HepG2 (cell line): ENCODE data around the gene C2. TPM values are rescaled to one million over a fixed set of nuclear protein-coding genes. Genes with fewer than 3 reads are reported as not detected.
A peak's percentile ranks its signal among the peaks of the same experiment; 100 is the strongest.

ENCODE experiments used
- ATF1 ChIP-seq: IDR thresholded peaks from 2 replicates; pipeline ENCODE4 v1.6.1; 2016; ENCODE audit warnings: mild to moderate bottlenecking, control low read depth
- CENPT ChIP-seq: sonication (generic); formaldehyde crosslinking; IDR thresholded peaks from 2 replicates; pipeline ENCODE4 v1.8.0; 2022; ENCODE audit warnings: low read depth, mild to moderate bottlenecking, moderate library complexity, missing genetic modification reagents
- DNMT3B ChIP-seq: conservative IDR thresholded peaks from 2 replicates; pipeline ENCODE4 v1.6.1; 2016; ENCODE audit warnings: missing biosample characterization, control low read depth
- IRX3 ChIP-seq: sonication (generic); formaldehyde crosslinking; IDR thresholded peaks from 2 replicates; pipeline ENCODE4 v1.8.1; 2023; ENCODE audit warnings: mild to moderate bottlenecking, low read depth, missing genetic modification reagents, borderline replicate concordance
- ISL2 ChIP-seq: sonication (generic); formaldehyde crosslinking; IDR thresholded peaks from 2 replicates; pipeline ENCODE4 v1.5.0; 2020; ENCODE audit warnings: missing genetic modification reagents
- LCORL ChIP-seq, 2 experiments: fragments of 450-650 bp in 1 of 2; sonication (generic) in 1 of 2; formaldehyde crosslinking in 1 of 2; IDR thresholded peaks; 2 replicates each; pipeline versions ENCODE4 v1.5.0 to v1.6.1; 2017 to 2020; ENCODE audit warnings: antibody characterized with exemption in 1 of 2, missing genetic modification reagents in 1 of 2
- MAF1 ChIP-seq: sonication (generic); formaldehyde crosslinking; IDR thresholded peaks from 2 replicates; pipeline ENCODE4 v1.5.0; 2020; ENCODE audit warnings: missing genetic modification reagents, borderline replicate concordance
- MLLT10 ChIP-seq: sonication (generic); formaldehyde crosslinking; IDR thresholded peaks from 2 replicates; pipeline ENCODE4 v1.4.0; 2020; ENCODE audit warnings: missing genetic modification reagents
- MTA1 ChIP-seq: sonication (generic); formaldehyde crosslinking; IDR thresholded peaks from 2 replicates; pipeline ENCODE4 v1.4.0; 2020; ENCODE audit warnings: missing genetic modification reagents, mild to moderate bottlenecking, borderline replicate concordance
- NAIF1 ChIP-seq: sonication (generic); formaldehyde crosslinking; IDR thresholded peaks from 2 replicates; pipeline ENCODE4 v1.5.0; 2020; ENCODE audit warnings: mild to moderate bottlenecking, missing genetic modification reagents, borderline replicate concordance
- NCOA1 ChIP-seq: sonication (generic); formaldehyde crosslinking; IDR thresholded peaks from 2 replicates; pipeline ENCODE4 v1.9.0; 2021; ENCODE audit warnings: missing genetic modification reagents
- NONO ChIP-seq, 2 experiments: fragments of 450-650 bp in 1 of 2; sonication (generic) in 1 of 2; formaldehyde crosslinking in 1 of 2; IDR thresholded peaks in 1 of 2; conservative IDR thresholded peaks in 1 of 2; 2 replicates each; pipeline versions ENCODE4 v1.6.1 to v1.8.0; 2017 to 2022; ENCODE audit warnings: mild to moderate bottlenecking in 1 of 2, missing genetic modification reagents in 1 of 2, moderate library complexity in 1 of 2
- NR2F2 ChIP-seq: IDR thresholded peaks from 2 replicates; pipeline ENCODE4 v1.6.1; 2012; ENCODE audit warnings: low read depth, inconsistent platforms, borderline replicate concordance
- PHF5A ChIP-seq: IDR thresholded peaks from one replicate; pipeline ENCODE4 v1.6.1; 2018; ENCODE audit warnings: low read depth, missing genetic modification reagents; ENCODE audit not compliant: unreplicated experiment
- PRMT3 ChIP-seq: sonication (generic); formaldehyde crosslinking; IDR thresholded peaks from 2 replicates; pipeline ENCODE4 v1.8.1; 2022; ENCODE audit warnings: low read depth, mild to moderate bottlenecking, moderate library complexity, missing genetic modification reagents, borderline replicate concordance
- RARA ChIP-seq: IDR thresholded peaks from 2 replicates; pipeline ENCODE4 v1.6.1; 2016; ENCODE audit warnings: missing genetic modification reagents, missing compliant biosample characterization
- RARG ChIP-seq: sonication (generic); formaldehyde crosslinking; IDR thresholded peaks from 2 replicates; pipeline ENCODE4 v1.4.0; 2020; ENCODE audit warnings: low read depth, mild to moderate bottlenecking, missing genetic modification reagents
- RFXAP ChIP-seq: sonication (generic); formaldehyde crosslinking; IDR thresholded peaks from 2 replicates; pipeline ENCODE4 v1.4.0; 2020; ENCODE audit warnings: missing genetic modification reagents, borderline replicate concordance
- ZBTB2 ChIP-seq: sonication (generic); formaldehyde crosslinking; IDR thresholded peaks from 2 replicates; pipeline ENCODE4 v1.8.0; 2022; ENCODE audit warnings: low read depth, missing genetic modification reagents
- ZNF12 ChIP-seq: sonication (generic); formaldehyde crosslinking; IDR thresholded peaks from 2 replicates; pipeline ENCODE4 v1.5.0; 2020; ENCODE audit warnings: missing genetic modification reagents
- ZNF282 ChIP-seq: fragments of 450-650 bp; IDR thresholded peaks from 2 replicates; pipeline ENCODE4 v1.6.1; 2018; ENCODE audit not compliant: partially characterized antibody
- ZNF441 ChIP-seq: sonication (generic); formaldehyde crosslinking; IDR thresholded peaks from 2 replicates; pipeline ENCODE4 v1.7.0; 2021; ENCODE audit warnings: missing genetic modification reagents, borderline replicate concordance
- ZNF496 ChIP-seq: sonication (generic); formaldehyde crosslinking; IDR thresholded peaks from 2 replicates; pipeline ENCODE4 v1.8.1; 2023; ENCODE audit warnings: mild to moderate bottlenecking, moderate library complexity, missing genetic modification reagents; ENCODE audit not compliant: insufficient replicate concordance
- ZNF792 ChIP-seq: IDR thresholded peaks from 2 replicates; pipeline ENCODE4 v1.6.1; 2016
- ZNF879 ChIP-seq: sonication (generic); formaldehyde crosslinking; IDR thresholded peaks from 2 replicates; pipeline ENCODE4 v1.8.1; 2023; ENCODE audit warnings: missing genetic modification reagents
- polyA plus RNA-seq, 8 experiments: library from polyadenylated mRNA; depleted of rRNA in 3 of 8; stranded (reverse) in 7 of 8; unstranded in 1 of 8; fragments of >200 nt; fragmentation: Illumina TruSeq in 4 of 8; extraction: Trizol in 4 of 8; gene quantifications; 2 replicates each; pipeline versions ENCODE4 v1.2.1 to v1.2.3, GENCODE V29; 2011 to 2016; ENCODE audit warnings: low read depth in 4 of 8, missing spikeins in 1 of 8, mixed read lengths in 1 of 8; ENCODE audit not compliant: insufficient read depth in 1 of 8
- total RNA-seq, 5 experiments: library from RNA; depleted of rRNA; stranded (reverse); fragments of >200 nt; fragmentation: Illumina TruSeq; extraction: Trizol; gene quantifications; 2 replicates each; pipeline ENCODE4 v1.2.3, GENCODE V29; 2016; ENCODE audit warnings: low read depth in 1 of 5
- TF ChIP-seq, protein P1 (sequence below): IDR thresholded peaks from 2 replicates; pipeline ENCODE4 v1.6.1; 2016; ENCODE audit warnings: low read depth
- TF ChIP-seq, protein P2 (sequence below): IDR thresholded peaks from 2 replicates; pipeline ENCODE4 v1.6.1; 2016; ENCODE audit warnings: missing compliant biosample characterization, missing genetic modification reagents, borderline replicate concordance
- TF ChIP-seq, protein P3 (sequence below): sonication (generic); formaldehyde crosslinking; IDR thresholded peaks from 2 replicates; pipeline ENCODE4 v1.4.0; 2020; ENCODE audit warnings: missing genetic modification reagents

C2 gene
- total and polyA plus RNA-seq, 2 of the 13 experiments (the other 11 are each of a cell fraction or from before 2014, with no cell fraction given) = 165 to 307 TPM

DNA sequence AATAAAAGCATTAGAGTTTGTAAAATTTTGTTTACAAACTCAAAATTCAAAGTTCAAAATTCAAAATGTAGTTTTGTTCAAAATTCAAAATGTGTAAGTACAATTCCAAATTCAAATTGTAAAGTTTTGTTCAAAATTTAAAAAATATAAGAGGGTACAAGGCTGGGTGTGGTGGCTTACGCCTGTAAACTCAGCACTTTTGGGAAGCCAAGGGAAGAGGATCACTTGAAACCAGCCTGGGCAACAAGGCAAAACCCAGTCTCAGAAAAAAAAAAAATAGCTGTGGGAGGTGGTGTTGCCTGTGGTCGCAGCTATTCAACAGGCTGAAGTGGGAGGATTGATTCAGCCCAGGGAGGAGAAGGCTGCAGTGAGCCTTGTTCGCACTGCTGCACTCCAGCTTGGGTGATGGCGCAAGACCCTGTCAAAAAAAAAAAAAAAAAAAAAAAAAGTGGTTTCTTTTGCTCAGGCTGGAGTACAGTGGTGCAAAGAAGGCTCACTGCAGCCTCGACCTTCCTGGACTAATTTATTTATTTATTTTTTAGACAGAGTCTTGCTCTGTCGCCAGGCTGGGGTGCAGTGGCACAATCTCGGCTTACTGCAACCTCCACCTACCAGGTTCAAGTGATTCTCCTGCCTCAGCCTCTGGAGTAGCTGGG is 20.2 kb upstream of the C2 start (continued):
- TF ChIP-seq, protein P1, sequence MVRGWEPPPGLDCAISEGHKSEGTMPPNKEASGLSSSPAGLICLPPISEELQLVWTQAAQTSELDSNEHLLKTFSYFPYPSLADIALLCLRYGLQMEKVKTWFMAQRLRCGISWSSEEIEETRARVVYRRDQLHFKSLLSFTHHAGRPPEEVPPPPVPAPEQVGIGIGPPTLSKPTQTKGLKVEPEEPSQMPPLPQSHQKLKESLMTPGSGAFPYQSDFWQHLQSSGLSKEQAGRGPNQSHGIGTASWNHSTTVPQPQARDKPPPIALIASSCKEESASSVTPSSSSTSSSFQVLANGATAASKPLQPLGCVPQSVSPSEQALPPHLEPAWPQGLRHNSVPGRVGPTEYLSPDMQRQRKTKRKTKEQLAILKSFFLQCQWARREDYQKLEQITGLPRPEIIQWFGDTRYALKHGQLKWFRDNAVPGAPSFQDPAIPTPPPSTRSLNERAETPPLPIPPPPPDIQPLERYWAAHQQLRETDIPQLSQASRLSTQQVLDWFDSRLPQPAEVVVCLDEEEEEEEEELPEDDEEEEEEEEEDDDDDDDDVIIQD (CRISPR knock-in tag) = no peak
- TF ChIP-seq RARG (CRISPR knock-in tag) (no peak), PRMT3 (no peak), MTA1 (no peak), RFXAP (CRISPR knock-in tag) (0 out of 2 replicates have a peak, but pooled peaks have one; percentile 24), NCOA1 (CRISPR knock-in tag) (no peak), ISL2 (no peak), ZNF282 (no peak), ZNF441 (no peak), NR2F2 (no peak), NAIF1 (CRISPR knock-in tag) (no peak), MAF1 (CRISPR knock-in tag) (no peak), ZNF12 (CRISPR knock-in tag) (peak; percentile 88), PHF5A (CRISPR knock-in tag) (no peak), CENPT (CRISPR knock-in tag) (no peak), IRX3 (no peak), LCORL (IDR thresholded peaks at IDR 0.05) (no peak), LCORL (CRISPR knock-in tag; IDR thresholded peaks at IDR 0.05) (peak; percentile 19; the same call in 1 of the 2 replicates), MLLT10 (no peak), DNMT3B (CRISPR knock-in tag) (no peak), ATF1 (no peak), RARA (no peak), ZNF879 (CRISPR knock-in tag) (no peak), ZNF792 (no peak), ZBTB2 (CRISPR knock-in tag) (no peak), ZNF496 (CRISPR knock-in tag) (no peak), NONO (IDR thresholded peaks at IDR 0.05) (no peak), NONO (CRISPR knock-in tag; conservative IDR thresholded peaks at IDR 0.05) (no peak; the same call in 1 of the 2 replicates)
- TF ChIP-seq, protein P2, sequence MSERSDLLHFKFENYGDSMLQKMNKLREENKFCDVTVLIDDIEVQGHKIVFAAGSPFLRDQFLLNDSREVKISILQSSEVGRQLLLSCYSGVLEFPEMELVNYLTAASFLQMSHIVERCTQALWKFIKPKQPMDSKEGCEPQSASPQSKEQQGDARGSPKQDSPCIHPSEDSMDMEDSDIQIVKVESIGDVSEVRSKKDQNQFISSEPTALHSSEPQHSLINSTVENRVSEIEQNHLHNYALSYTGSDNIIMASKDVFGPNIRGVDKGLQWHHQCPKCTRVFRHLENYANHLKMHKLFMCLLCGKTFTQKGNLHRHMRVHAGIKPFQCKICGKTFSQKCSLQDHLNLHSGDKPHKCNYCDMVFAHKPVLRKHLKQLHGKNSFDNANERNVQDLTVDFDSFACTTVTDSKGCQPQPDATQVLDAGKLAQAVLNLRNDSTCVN (CRISPR knock-in tag) = no peak
- TF ChIP-seq, protein P3, sequence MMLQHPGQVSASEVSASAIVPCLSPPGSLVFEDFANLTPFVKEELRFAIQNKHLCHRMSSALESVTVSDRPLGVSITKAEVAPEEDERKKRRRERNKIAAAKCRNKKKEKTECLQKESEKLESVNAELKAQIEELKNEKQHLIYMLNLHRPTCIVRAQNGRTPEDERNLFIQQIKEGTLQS (CRISPR knock-in tag) = no peak
